Thyroid gland (tissue), 4 donors: Measurements from ENCODE around the gene SH2B2.

Experiments used
- CTCF ChIP-seq, 6 experiments: fragments of 200-600 bp in 3 of 6; fragments of 450-650 bp in 3 of 6; sonication (generic) in 3 of 6; IDR thresholded peaks; one replicate each; pipeline ENCODE4 v1.5.1; 2016 to 2019; ENCODE audit warnings: antibody characterized with exemption in 6 of 6, mild to moderate bottlenecking in 2 of 6, inconsistent platforms in 1 of 6, moderate library complexity in 1 of 6
- POLR2A ChIP-seq, 2 donors: fragments of 450-650 bp; IDR thresholded peaks; one replicate each; pipeline ENCODE4 v1.6.1; 2017; ENCODE audit warnings: antibody characterized with exemption in 2 of 2, mild to moderate bottlenecking in 2 of 2, moderate library complexity in 1 of 2

- TF ChIP-seq POLR2A (IDR thresholded peaks at IDR 0.05) (no peak), CTCF (IDR thresholded peaks at IDR 0.05) (no peak)
Observed at GRCh38 chr7:102322202-102322715, 35.6 kb downstream of the SH2B2 start.
